Measurements from ENCODE around the gene LGALS12.
"Not testable (repeated sequence)": the region's sequence is repeated elsewhere in the genome, so short reads cannot be mapped to it uniquely, and the experiment has no call there.

The LGALS12 gene

GRCh38 chr11:63504933-63505586, 824 bp upstream of the LGALS12 start:
- no peak for DNase-seq

GRCh38 chr11:63506876-63507275, 992 bp downstream of the LGALS12 start:
- peak in 2 of 3 experiments; percentile 60 to 86 for DNase-seq

- no peak for DNase-seq
Observed at GRCh38 chr11:63507511-63507910, 1.6 kb downstream of the LGALS12 start.

GRCh38 chr11:63508009-63508408, 2.1 kb downstream of the LGALS12 start:
- DNase-seq: peak in 1 of 3 experiments; percentile 25

GRCh38 chr11:63508745-63509144, 2.9 kb downstream of the LGALS12 start:
- DNase-seq: no peak

- no peak for DNase-seq
Observed at GRCh38 chr11:63510360-63511047, 4.6 kb downstream of the LGALS12 start.

GRCh38 chr11:63511048-63511748, 5.3 kb downstream of the LGALS12 start:
- no peak for DNase-seq

- no peak for DNase-seq
Observed at GRCh38 chr11:63512816-63513215, 6.9 kb downstream of the LGALS12 start.

GRCh38 chr11:63516109-63516508, 10.2 kb downstream of the LGALS12 start:
- no peak for DNase-seq

- no peak for DNase-seq
Observed at GRCh38 chr11:63517156-63517555, 11.3 kb downstream of the LGALS12 start.

GRCh38 chr11:63518548-63518947, 12.7 kb downstream of the LGALS12 start:
- DNase-seq: no peak

GRCh38 chr11:63520606-63521170, 14.8 kb downstream of the LGALS12 start:
- no peak for DNase-seq

GRCh38 chr11:63521896-63522295, 16.0 kb downstream of the LGALS12 start:
- DNase-seq: no peak

- DNase-seq: no peak
Observed at GRCh38 chr11:63523151-63523550, 17.3 kb downstream of the LGALS12 start.

GRCh38 chr11:63527667-63528066, 21.8 kb downstream of the LGALS12 start:
- DNase-seq: no peak

- not testable (repeated sequence) for DNase-seq
Observed at GRCh38 chr11:63528156-63528555, 22.3 kb downstream of the LGALS12 start.

GRCh38 chr11:63528729-63529278, 22.9 kb downstream of the LGALS12 start:
- not testable (repeated sequence) for DNase-seq

- not testable (repeated sequence) for DNase-seq
Observed at GRCh38 chr11:63529373-63529772, 23.5 kb downstream of the LGALS12 start.

- DNase-seq: no peak
Observed at GRCh38 chr11:63530021-63530420, 24.1 kb downstream of the LGALS12 start.

GRCh38 chr11:63531074-63531792, 25.3 kb downstream of the LGALS12 start:
- DNase-seq: not testable (repeated sequence)

- no peak for DNase-seq
Observed at GRCh38 chr11:63532117-63532516, 26.2 kb downstream of the LGALS12 start.

- DNase-seq: no peak
Observed at GRCh38 chr11:63532799-63533475, 27.1 kb downstream of the LGALS12 start.

All from NCI-H1417 (cell line).